ENCODE data around the gene UGT2B17. TPM values are rescaled to one million over a fixed set of nuclear protein-coding genes. Genes with fewer than 3 reads are reported as not detected.

Gene UGT2B17
- total RNA-seq, 1 experiment from 2014 or later, result not detected

DNA sequence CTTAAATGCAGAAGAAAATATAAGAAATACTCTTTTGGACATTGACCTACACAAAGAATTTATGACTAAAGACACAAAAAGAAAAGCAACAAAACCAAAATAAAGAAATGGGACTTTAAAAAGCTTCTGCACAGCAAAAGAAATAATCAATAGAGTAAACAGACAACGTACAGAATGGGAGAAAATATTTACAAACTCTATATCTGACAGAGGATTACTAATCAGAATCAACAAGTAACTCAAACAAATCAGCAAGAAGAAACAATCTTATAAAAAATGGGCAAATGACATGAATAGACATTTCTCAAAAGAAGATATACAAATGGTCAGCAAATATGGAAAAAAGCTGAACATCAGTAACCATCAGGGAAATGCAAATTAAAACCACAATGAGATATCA, 37.6 kb upstream of the UGT2B17 start:
- intact Hi-C loops (cut with micrococcal nuclease; ENCODE audit: unreplicated experiment), result no loop called here
- no TSS peak for BruUV-seq (replicated peaks)
- DNase-seq, result no peak
- Mint-ChIP-seq H3K36me3 (ENCODE audit: insufficient read depth, unreplicated experiment) (no peaks in the 10 kb centered on the region), H3K9me3 (ENCODE audit: low read depth, unreplicated experiment) (peaks cover 3% of the 10 kb centered on the region), H3K27ac (ENCODE audit: unreplicated experiment) (no peak overlapping the region), H3K4me3 (ENCODE audit: low read depth, unreplicated experiment) (no peak overlapping the region), H3K4me1 (ENCODE audit: low read depth, unreplicated experiment) (no peaks in the 10 kb centered on the region), H3K27me3 (ENCODE audit: unreplicated experiment) (no peaks in the 10 kb centered on the region)
- CTCF ChIA-PET, result no interaction called here
- TF ChIP-seq CTCF (IDR thresholded peaks at IDR 0.05; ENCODE audit: unreplicated experiment), result no peak

GRCh38 chr4:68606240-68606639, 30.1 kb upstream of the UGT2B17 start:
- no peak for TF ChIP-seq CTCF (IDR thresholded peaks at IDR 0.05; ENCODE audit: unreplicated experiment)
- H3K27me3 Mint-ChIP-seq (ENCODE audit: unreplicated experiment), result no peaks in the 10 kb centered on the region
- no peak overlapping the region for H3K27ac Mint-ChIP-seq (ENCODE audit: unreplicated experiment)
- DNase-seq, result no peak
- H3K9me3 Mint-ChIP-seq (ENCODE audit: low read depth, unreplicated experiment), result peaks cover 3% of the 10 kb centered on the region
- CTCF ChIA-PET, result no interaction called here
- H3K36me3 Mint-ChIP-seq (ENCODE audit: insufficient read depth, unreplicated experiment), result no peaks in the 10 kb centered on the region
- no peak overlapping the region for H3K4me3 Mint-ChIP-seq (ENCODE audit: low read depth, unreplicated experiment)
- BruUV-seq (replicated peaks), result no TSS peak
- intact Hi-C loops (cut with micrococcal nuclease; ENCODE audit: unreplicated experiment), result no loop called here
- no peaks in the 10 kb centered on the region for H3K4me1 Mint-ChIP-seq (ENCODE audit: low read depth, unreplicated experiment)

- Mint-ChIP-seq H3K9me3 (ENCODE audit: low read depth, unreplicated experiment) (peaks cover 2% of the 10 kb centered on the region), H3K4me1 (ENCODE audit: low read depth, unreplicated experiment) (peaks cover 24% of the 10 kb centered on the region), H3K27ac (ENCODE audit: unreplicated experiment) (no peak overlapping the region), H3K36me3 (ENCODE audit: insufficient read depth, unreplicated experiment) (no peaks in the 10 kb centered on the region), H3K27me3 (ENCODE audit: unreplicated experiment) (no peaks in the 10 kb centered on the region), H3K4me3 (ENCODE audit: low read depth, unreplicated experiment) (no peak overlapping the region)
- no peak for TF ChIP-seq CTCF (IDR thresholded peaks at IDR 0.05; ENCODE audit: unreplicated experiment)
- DNase-seq, result no peak
- no TSS peak for BruUV-seq (replicated peaks)
- CTCF ChIA-PET, result no interaction called here
- intact Hi-C loops (cut with micrococcal nuclease; ENCODE audit: unreplicated experiment), result no loop called here
Measured at GRCh38 chr4:68599150-68599549, 23.0 kb upstream of the UGT2B17 start.

- BruUV-seq (replicated peaks), result no TSS peak
- Mint-ChIP-seq H3K27ac (ENCODE audit: unreplicated experiment) (no peak overlapping the region), H3K36me3 (ENCODE audit: insufficient read depth, unreplicated experiment) (no peaks in the 10 kb centered on the region), H3K9me3 (ENCODE audit: low read depth, unreplicated experiment) (peaks cover 2% of the 10 kb centered on the region), H3K4me1 (ENCODE audit: low read depth, unreplicated experiment) (peaks cover 38% of the 10 kb centered on the region), H3K27me3 (ENCODE audit: unreplicated experiment) (no peaks in the 10 kb centered on the region), H3K4me3 (ENCODE audit: low read depth, unreplicated experiment) (no peak overlapping the region)
- intact Hi-C loops (cut with micrococcal nuclease; ENCODE audit: unreplicated experiment), result no loop called here
- no peak for DNase-seq
- CTCF ChIA-PET, result no interaction called here
- TF ChIP-seq CTCF (IDR thresholded peaks at IDR 0.05; ENCODE audit: unreplicated experiment), result no peak
Measured at GRCh38 chr4:68597482-68597881, 21.4 kb upstream of the UGT2B17 start.

- no peaks in the 10 kb centered on the region for H3K36me3 Mint-ChIP-seq (ENCODE audit: insufficient read depth, unreplicated experiment)
- peaks cover 2% of the 10 kb centered on the region for H3K9me3 Mint-ChIP-seq (ENCODE audit: low read depth, unreplicated experiment)
- no peak overlapping the region for H3K27ac Mint-ChIP-seq (ENCODE audit: unreplicated experiment)
- no TSS peak for BruUV-seq (replicated peaks)
- no peak for TF ChIP-seq CTCF (IDR thresholded peaks at IDR 0.05; ENCODE audit: unreplicated experiment)
- DNase-seq, result no peak
- H3K4me3 Mint-ChIP-seq (ENCODE audit: low read depth, unreplicated experiment), result no peak overlapping the region
- H3K27me3 Mint-ChIP-seq (ENCODE audit: unreplicated experiment), result no peaks in the 10 kb centered on the region
- H3K4me1 Mint-ChIP-seq (ENCODE audit: low read depth, unreplicated experiment), result peaks cover 61% of the 10 kb centered on the region
- CTCF ChIA-PET, result no interaction called here
- intact Hi-C loops (cut with micrococcal nuclease; ENCODE audit: unreplicated experiment), result no loop called here
Measured at GRCh38 chr4:68594678-68595077, 18.6 kb upstream of the UGT2B17 start.
